T-helper 9 cell (primary cell): ENCODE results near the gene GEMIN7.
A peak's percentile ranks its signal among the peaks of the same experiment; 100 is the strongest.
"Not testable (repeated sequence)": the region's sequence is repeated elsewhere in the genome, so short reads cannot be mapped to it uniquely, and the experiment has no call there.

ENCODE experiments used
- DNase-seq: peaks from one replicate; pipeline ENCODE4 v3.0.0-alpha.2; 2020

Gene GEMIN7

GRCh38 chr19:45107621-45108150 is 28.6 kb downstream of the GEMIN7 start:
- DNase-seq = no peak

DNA sequence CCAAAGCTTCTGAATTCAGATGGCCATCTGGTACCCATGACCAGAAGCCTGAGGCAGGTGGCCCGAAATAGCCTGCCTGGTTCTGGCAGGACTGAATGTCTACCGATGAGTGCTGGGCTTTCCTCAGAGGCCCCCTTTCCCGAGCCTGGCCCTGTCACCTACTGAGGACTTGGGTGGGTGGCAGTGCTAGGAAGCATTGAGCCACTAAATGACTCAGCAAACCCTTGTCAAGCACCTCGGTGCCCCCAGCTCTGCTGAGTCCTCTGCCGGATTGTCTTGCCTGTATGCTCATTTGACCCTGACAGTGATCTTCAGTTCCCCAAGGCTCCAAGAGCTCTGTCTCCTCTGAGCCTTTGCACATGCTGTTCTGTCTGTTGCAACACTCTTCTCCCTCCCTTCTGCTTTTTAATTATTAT is 31.8 kb downstream of the GEMIN7 start:
- DNase-seq = no peak

DNA sequence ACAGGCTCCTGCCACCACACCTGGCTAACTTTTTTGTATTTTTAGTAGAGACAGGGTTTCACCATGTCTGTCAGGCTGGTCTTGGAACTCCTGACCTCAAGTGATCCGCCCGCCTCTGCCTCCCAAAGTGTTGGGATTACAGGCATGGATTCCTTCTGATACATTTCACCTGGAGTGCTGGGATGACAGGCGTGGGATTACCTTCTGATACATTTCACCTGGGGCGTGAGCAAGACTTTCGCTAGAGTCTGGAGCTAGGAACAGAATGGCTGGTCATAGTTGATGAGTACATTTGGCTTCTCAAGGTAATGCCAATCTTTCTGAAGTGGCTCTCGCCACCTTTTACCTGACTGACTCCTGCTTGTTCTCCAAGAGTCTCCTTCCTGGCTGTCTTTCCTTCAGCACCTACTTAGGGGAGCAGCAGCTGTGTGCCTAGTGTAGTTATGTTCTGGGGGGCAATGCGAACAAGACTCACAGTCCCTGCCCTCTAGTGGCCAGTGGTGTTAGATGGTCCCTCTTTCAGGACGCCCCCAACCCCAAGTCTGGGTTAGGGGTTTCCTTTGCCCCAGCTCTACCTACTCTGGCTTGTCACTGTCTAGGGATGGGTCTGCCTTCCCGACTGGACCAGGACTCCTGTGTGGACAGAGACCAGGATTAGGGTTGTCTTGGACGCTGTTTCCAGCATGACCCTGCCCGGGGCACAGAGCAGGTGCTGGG is 33.2 kb downstream of the GEMIN7 start:
- no peak for DNase-seq

DNA sequence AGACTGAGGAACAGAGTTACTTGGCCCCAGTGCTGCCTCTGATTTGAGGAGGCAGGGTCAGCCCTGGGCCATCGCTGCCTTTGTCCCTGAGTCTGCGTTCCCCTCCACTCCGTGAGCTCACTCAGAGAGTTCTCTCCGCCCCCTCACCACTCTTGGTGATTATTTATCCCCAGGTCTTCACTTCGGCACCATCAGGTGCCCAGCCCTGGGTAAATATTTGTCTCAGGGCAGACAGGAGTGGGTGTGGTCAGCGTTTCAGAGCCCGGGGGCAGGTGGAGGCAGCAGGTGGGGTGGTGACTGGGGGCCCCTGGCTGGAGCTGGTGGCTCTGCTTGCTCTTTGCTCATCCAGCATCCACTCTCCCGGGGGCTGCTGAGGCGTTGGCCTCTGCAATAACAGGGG is 34.6 kb downstream of the GEMIN7 start:
- no peak for DNase-seq

DNA sequence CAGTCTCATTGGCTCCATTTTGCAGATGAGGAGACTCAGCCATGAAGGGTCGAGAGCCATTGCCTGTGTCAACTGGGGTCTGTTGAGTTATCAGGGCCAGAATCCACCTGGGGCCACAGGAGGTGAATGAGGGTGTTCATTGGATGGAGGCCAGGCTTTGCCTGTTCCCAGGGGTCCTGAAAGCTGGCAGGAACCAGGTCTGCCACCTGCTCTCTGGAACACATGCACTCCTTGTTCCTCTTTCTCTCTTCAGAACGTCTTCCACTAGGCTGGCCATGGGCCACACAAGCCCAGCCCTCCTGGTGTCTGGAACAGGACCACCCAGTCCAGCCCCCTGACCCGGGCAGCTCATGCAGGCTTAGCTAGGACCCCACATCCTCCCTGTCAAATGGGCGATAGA is 35.1 kb downstream of the GEMIN7 start:
- DNase-seq = no peak

DNA sequence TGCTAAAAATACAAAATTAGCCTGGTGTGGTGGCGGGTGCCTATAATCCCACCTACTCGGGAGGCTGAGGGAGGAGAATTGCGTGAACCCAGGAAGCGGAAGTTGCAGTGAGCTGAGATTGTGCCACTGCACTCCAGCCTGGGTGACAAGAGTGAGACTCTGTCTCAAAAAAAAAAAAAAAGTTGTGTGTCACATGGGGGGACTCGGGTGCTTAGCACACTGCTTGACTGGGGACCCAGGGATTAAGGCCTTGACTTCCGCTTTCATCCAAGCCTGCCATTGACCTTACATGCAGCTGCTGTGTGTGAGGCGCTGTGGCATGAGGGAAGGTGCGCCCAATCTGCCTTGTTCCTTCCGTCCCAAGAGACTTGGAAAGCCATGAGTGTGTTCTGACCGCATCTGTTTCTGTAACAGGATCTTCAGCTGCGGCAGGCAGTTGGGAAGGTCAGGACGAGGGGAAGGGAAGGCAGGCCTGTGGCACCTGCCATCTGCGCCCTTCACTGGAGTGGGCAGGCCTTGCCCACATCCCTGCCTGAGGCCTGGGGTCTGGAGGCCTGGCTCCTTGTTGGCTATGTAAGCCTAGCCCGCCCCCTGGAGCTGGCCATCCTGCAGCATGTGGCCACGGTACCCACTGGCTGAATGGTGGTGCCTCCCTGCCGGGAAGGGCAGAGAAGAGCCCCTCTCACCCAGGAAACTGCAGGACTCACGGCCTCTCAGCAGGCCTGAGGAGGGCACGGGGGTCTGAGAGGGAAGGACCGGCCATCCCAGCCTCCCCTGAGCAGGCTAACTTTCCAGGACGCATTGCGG is 37.0 kb downstream of the GEMIN7 start:
- DNase-seq = no peak

GRCh38 chr19:45117167-45117594 is 38.1 kb downstream of the GEMIN7 start:
- DNase-seq = no peak

DNA sequence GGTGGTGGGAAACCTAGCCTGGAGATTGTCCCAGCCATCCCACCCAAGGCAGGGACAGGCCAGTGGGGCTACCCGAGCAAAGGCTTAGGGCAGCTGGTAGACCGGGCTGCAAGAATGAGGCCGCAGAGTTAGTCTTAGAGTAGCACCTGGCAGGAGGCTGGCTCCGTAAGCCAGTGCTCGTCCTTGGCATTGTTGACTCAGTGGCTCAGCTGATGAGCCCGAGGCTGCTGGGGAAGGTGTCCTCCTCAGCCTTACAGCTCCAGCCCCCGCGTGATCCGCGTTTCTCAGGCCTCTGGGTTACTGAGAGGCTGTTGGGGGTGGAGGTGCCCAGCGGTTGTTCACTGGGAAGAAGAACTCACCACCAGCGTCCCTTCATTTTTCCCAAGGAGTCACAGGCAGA is 38.6 kb downstream of the GEMIN7 start:
- DNase-seq = no peak

GRCh38 chr19:45118106-45118505 is 39.0 kb downstream of the GEMIN7 start:
- DNase-seq = no peak

DNA sequence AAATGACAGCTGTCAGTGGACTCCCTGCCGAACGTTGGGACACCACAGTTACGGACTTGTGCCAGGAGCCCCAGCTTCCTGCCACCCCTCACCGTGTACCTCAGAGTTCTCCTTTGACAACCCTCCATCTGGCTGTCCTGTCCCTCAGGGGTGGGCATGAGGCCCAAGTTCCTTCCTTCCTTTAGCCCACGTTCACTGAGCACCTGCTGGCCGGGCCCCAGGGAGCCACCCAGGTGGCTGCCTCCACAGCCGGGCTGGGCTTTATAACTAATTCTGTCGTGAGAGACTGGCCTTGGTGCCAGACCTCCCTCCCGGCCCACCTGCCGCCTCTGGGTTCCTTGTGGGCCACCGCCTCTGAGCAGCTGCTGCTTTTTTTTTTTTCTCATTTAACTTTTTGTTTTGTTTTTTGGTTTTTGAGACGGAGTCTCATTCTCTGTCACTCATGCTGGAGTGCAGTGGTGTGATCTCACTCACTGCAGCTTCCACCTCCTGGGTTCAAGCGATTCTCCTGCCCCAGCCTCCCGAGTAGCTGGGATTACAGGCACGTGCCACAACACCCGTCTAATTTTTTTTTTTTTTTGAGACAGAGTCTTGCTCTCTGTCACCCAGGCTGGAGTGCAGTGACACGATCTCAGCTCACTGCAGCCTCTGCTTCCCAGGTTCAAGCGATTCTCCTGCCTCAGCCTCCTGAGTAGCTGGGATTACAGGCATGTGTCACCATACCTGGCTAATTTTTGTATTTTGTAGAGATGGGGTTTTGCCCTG is 39.7 kb downstream of the GEMIN7 start:
- not testable (repeated sequence) for DNase-seq

DNA sequence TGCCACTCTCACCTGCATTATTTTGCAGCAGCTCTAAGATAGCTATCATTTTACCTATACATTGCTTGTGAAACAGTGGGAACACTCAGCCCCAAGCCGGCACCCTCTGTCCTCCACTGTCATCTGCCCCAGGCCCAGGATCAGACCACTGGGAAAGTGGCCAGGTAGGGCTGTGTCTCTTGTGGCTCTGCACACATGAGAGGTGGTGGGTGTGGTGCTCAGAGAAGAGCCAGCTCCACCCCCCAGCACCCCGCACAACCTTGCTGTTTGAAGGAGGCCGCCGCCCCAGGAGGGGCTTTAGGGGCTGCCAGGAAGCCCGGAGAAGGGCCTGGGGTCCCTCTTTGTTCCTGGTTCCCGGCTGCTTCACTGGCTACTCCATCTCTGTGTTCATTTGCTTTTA is 40.5 kb downstream of the GEMIN7 start:
- no peak for DNase-seq

- DNase-seq = no peak
Measured at GRCh38 chr19:45121827-45122345, 42.8 kb downstream of the GEMIN7 start.

DNA sequence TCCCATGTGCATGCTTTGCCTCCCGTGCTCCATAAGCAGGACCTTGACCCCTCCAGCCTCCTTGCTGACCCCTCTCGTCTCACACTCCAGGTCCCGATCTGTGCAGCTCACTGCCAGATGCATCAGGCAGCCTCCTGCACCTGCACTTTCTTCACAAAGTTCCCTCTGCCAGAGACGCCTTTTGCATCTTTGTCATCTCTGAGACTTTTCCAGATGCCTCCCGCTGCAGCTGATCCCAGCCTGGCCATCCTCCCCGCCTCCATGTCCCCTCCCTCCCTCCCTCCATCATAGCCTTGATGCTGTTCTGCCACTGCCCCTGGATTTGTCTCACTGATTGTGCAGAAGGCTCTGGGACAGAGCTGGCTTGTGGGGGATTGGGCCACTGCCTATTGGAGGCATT is 43.8 kb downstream of the GEMIN7 start:
- no peak for DNase-seq

- DNase-seq = no peak
Measured at GRCh38 chr19:45123440-45123850, 44.4 kb downstream of the GEMIN7 start.

DNA sequence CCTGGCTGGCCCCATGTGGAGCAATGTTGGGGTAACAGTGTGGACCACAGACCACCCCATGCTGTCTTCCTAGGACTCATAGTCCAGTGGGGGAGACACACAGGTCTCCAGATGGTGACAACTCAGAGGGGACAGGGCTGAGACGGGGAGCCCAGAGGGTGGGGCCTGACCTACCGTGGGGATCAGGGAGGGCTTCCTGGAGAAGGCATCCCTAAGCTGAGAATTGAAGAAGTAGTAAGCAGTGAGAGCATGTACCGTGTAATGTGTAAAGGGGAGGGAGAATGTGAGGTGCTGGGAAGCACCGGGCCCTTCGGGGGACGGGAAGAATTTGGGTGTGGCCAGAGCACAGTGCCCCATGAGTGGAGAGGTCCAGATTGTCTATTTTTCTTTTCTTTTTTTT is 45.0 kb downstream of the GEMIN7 start:
- no peak for DNase-seq

GRCh38 chr19:45125360-45125759 is 46.3 kb downstream of the GEMIN7 start:
- no peak for DNase-seq

- peak; percentile 48 for DNase-seq
Measured at GRCh38 chr19:45125975-45126493, 47.0 kb downstream of the GEMIN7 start.

DNA sequence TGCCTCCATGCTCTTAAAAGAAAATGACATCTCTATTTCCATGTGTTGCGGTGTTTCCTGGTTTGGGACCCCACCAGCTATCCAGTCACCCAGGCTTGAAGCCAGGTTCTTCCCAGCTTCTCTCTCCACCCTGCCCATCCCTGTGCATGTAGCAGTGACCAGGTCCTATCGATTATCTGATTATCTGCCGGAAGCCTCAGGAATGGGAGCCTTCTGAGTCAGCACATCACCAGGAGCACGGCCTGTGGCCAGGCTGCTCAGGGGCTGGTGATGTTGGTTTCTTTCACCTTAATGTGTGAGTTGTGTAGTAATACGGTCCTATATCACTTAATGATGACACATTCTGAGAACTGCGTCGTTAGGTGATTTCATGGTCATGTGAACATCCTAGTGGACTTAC is 47.6 kb downstream of the GEMIN7 start:
- DNase-seq = no peak

DNA sequence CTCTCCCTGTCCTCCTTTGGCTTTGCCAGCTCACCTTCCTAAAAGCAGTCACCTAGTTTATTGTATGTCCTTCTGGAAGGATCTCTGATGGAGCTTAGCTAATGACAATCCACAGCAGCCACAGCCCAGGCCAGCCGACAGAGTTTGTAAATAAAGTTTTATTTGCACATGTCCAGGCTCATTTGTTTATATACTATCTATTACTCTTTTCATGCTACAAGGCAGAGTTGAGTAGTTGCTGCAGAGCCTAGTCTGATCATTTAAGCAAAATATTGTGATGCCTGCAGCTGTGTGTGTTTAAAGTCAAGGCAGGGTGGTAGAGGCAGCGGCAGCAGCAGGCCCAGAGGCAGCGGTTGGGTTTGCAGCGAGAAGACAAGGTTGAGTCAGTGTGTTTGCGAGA is 49.1 kb downstream of the GEMIN7 start:
- DNase-seq = no peak

- no peak for DNase-seq
Measured at GRCh38 chr19:45128806-45129205, 49.7 kb downstream of the GEMIN7 start.

- DNase-seq = no peak
Measured at GRCh38 chr19:45130236-45130635, 51.2 kb downstream of the GEMIN7 start.

DNA sequence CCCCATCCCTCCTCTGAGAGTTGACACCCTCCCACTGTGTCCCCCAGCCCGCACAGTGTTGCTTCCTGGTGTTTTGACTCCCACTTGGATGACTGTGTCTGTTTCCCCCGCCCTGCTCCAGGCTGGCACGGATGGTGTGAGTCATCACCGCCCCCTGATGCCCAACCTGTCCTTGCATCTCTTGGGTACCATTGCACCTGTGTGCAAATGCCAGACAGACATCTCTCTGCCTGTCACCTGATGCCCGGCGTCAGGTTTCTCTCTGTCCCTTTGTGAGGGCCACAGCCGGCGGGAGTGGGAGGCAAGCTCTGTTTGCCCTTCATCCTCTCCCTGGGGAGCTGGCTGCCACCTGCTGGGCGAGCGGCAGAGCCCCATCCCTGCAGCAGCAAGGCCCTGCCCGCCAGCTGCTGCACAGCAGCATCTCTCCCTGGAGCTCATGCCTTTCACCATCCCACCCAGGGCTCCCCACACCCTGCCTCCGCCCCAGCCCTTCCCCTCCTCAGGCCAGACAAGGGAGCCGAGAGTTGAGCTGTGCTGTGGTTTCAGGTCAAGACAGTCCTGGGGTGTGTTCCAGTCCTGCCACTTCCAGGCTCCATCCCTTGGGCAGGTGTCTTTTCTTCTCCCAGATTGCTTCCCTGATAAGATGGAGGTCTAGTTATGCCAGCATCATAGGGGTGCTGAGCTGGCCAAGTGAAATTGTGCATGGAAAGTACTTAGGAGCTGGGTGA is 52.0 kb downstream of the GEMIN7 start:
- DNase-seq = no peak
